Measurements from ENCODE around the gene ORAI2.
"Not testable (repeated sequence)": the region's sequence is repeated elsewhere in the genome, so short reads cannot be mapped to it uniquely, and the experiment has no call there.

Gene ORAI2

DNA sequence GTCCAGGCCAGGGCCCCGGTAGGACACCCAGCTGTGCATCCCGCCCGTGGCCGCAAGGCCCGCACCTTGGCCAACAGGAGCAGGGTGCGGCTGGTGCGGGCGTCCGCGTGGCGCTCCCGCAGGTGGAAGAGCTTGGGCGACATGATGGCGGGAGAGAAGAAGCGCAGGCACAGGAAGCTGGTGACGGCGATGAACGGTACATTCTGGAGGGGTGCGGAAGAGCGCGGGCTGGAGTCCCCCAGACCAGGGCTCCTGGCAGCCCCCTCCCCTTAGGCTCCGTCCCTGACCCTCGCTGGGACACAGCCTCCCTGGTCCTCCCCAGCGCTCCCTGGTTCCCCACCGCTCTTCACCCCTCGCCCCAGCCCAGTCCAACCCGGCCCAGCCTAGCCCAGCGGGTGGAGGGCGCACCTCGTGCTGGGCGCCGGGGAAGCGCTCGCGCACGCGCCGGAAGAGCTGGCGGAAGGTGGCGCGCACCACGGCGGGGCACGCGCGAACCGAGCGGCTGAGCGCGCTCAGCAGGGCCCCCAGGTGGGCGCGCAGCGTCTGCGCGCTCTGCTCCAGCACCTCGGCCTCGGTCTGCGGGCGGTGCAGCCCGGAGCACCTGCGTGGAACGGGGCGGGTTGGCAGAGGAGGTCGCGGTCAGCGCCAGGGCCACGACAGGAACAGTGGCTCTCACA lies 61.2 kb downstream of the ORAI2 start:
- DNase-seq (ENCODE audit: low read depth in 2 of 3, low spot score in 1 of 3), result not testable (repeated sequence)

DNA sequence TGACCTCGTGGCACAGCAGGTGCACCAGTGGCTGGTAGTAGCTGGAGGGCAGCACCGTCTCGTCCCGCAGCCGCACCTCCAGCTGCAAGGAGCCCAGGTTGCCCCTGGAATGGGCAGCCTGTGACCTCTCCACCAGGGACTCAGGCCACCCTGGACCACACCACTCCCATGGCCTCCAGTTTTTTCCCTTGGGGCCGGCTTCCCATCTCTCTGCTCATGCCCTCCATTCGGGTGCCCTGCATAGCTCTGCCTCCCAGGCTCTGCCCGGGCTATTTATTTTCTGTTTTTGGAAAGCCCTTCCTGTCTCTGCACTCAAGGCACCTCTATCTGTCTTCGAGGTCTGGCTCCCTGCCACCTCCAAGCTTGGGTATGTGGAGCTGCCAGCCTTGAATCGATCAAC lies 63.5 kb downstream of the ORAI2 start:
- DNase-seq (ENCODE audit: low read depth in 2 of 3, low spot score in 1 of 3), result not testable (repeated sequence)

DNA sequence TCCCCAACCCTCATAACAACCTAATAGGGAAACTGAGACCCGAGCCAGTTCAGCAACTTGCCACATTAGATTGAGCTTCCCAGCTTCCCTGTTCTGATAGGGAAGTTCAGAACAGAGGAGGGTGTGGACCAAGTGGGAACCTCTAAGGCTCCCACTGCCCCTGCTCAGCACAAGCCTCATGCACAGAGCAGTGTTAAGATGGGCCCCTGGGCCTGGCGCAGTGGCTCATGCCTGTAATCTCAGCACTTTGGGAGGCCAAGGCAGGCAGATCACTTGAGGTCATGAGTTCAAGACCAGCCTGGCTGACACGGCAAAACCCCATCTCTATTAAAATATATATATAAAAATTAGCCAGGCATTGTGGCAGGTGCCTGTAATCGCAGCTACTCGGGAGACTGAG lies 63.9 kb downstream of the ORAI2 start:
- not testable (repeated sequence) for DNase-seq (ENCODE audit: low read depth in 2 of 3, low spot score in 1 of 3)

DNA sequence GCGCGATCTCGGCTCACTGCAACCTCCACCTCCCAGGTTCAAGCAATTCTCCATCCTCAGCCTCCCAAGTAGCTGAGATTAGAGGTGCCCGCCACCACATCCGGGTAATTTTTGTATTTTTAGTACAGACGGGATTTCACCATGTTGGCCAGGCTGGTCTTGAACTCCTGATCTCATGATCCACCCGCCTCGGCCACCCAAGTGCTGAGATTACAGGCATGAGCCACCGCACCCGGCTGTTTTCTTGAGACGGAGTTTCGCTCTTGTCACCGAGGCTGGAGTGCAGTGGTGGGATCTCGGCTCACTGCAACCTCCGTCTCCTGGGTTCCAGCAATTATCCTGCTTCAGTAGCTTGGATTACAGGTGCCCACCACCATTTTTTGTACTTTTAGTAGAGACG lies 64.9 kb downstream of the ORAI2 start:
- DNase-seq (ENCODE audit: low read depth in 2 of 3, low spot score in 1 of 3), result not testable (repeated sequence)

DNA sequence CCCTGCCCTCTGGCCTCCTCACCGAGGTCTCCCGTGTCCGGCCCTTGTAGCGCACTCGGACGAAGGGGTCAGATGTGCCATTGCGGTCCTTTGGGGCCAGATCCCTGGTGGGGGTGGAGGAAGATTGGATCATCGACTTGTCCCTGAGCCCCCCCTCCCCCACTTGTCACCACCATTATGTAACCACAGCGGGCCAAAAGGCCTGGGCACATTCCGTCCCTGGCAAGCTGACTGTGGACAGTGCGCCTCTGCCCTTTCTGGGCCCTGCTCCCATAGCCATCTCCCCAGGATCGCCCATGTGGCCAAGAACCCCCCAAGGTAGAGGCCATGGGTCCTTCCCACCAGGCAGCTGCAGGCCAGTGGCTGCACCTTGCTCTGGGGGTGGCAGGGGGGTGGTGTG lies 69.8 kb downstream of the ORAI2 start:
- DNase-seq (ENCODE audit: low read depth in 2 of 3, low spot score in 1 of 3), result not testable (repeated sequence)

DNA sequence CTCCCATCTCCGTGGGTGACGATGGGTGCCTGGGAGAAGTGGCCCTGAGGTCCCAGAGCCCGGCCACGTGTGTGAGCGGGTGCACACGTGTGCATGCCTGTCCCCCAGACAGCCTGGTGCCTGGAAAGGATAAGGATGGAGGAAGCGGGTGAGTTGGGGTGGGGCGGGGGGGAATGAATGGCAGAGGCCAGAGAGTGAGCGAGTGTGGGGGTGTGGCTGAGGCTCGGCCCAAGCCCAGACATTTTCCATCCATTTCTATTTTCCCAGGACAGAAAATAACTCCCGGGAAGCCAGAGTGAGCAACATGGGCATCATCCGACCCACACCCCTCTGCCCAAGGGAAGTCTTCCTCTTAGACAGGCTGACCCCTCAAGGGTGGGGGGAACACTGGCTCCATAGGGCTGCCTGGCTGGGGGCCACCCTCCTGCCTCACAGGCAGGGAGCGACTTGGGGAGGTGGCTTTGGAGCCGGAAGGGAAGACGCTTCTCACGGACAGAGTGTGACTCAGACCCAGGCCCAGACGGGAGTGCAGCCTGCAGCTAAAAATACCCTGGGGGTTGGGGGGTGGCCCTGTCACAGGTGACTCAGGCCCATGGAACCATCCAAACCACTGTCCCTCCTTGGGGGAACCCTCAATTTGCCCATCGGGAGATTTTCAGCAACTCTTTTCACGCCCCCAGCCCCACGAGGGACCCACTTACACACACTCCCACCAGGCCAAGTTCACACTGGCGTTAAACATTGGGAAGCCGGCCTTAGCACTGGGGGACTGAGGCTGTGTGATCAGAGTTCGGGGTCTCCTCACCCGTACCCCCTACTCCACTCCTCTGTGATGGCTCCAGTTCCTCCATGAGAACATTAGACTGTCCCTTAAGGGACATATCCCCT lies 72.2 kb downstream of the ORAI2 start:
- DNase-seq (ENCODE audit: low read depth in 2 of 3, low spot score in 1 of 3), result not testable (repeated sequence)
